Duodenal mucosa (tissue), 2 donors: Measurements from ENCODE around the gene KCNQ1.
A peak's percentile ranks its signal among the peaks of the same experiment; 100 is the strongest.

Source experiments
- H3K27ac ChIP-seq: one replicate; pipeline ENCODE4 v1.7.0; 2013; ENCODE audit warnings: low read depth, low read length
- H3K27me3 ChIP-seq, 2 donors: one replicate each; pipeline ENCODE4 v1.7.0; 2013; ENCODE audit warnings: low read length in 2 of 2, control low read depth in 1 of 2; ENCODE audit not compliant: insufficient read depth in 2 of 2, control insufficient read depth in 1 of 2
- H3K36me3 ChIP-seq, 2 donors: one replicate each; pipeline ENCODE4 v1.7.0; 2013; ENCODE audit warnings: low read length in 2 of 2, control low read depth in 1 of 2; ENCODE audit not compliant: insufficient read depth in 2 of 2, control insufficient read depth in 1 of 2
- H3K4me1 ChIP-seq, 2 donors: one replicate each; pipeline ENCODE4 v1.7.0; 2013; ENCODE audit warnings: low read length in 2 of 2, control low read depth in 1 of 2; ENCODE audit not compliant: insufficient read depth in 2 of 2, control insufficient read depth in 1 of 2
- H3K4me3 ChIP-seq, 2 donors: one replicate each; pipeline ENCODE4 v1.7.0; 2013; ENCODE audit warnings: low read length in 2 of 2, low read depth in 1 of 2
- H3K9ac ChIP-seq, 2 donors: one replicate each; pipeline ENCODE4 v1.7.0; 2013; ENCODE audit warnings: low read length in 2 of 2, low read depth in 1 of 2
- H3K9me3 ChIP-seq, 2 donors: one replicate each; pipeline ENCODE4 v1.7.0; 2013; ENCODE audit warnings: low read length in 2 of 2, control low read depth in 1 of 2; ENCODE audit not compliant: control insufficient read depth in 1 of 2

KCNQ1 gene

DNA sequence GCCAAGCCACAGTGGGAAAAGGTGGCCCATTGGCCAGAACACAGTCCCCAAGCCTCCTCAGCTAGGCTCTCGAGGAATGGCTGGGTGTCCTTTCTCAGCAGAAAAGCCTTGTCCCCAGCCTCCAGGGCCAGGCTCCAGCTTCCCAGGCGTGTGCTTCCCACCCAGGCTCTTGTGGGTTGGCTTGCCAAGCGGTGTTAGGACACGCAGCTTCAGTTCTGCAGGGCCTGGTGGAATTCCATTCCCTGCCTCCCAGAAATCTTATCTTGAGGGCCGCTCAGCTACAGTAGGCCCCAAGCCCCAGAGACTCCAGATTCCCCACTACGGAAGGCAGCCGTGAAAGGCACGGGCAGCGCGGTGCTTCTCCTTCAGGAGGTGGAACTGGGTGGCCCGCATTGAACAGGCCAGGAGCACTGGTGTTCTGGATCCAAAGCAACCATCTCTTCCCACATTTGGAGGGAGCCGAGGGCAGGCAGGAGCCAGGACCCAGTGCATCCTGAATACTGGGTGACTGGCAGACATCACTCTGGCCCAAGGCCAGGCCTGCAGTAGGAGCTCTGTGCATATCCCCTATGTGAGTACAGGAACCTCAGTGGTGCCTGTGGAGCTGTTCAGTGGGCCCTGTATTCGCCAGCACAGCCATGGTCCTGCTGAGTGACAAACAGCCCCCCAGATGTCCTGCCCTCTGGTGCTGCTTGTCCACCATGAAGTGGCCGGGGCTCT lies 271.7 kb downstream of the KCNQ1 start:
- no peak overlapping the region for H3K4me3 ChIP-seq
- H3K9me3 ChIP-seq = no peaks in the 10 kb centered on the region
- H3K36me3 ChIP-seq = no peaks in the 10 kb centered on the region
- H3K4me1 ChIP-seq = no peaks in the 10 kb centered on the region
- no peak overlapping the region for H3K27ac ChIP-seq
- no peak overlapping the region for H3K9ac ChIP-seq
- no peaks in the 10 kb centered on the region for H3K27me3 ChIP-seq

GRCh38 chr11:2717561-2718325 lies 272.9 kb downstream of the KCNQ1 start:
- no peak overlapping the region for H3K27ac ChIP-seq
- H3K4me1 ChIP-seq = no peaks in the 10 kb centered on the region
- H3K4me3 ChIP-seq = no peak overlapping the region
- no peak overlapping the region for H3K9ac ChIP-seq
- no peaks in the 10 kb centered on the region for H3K36me3 ChIP-seq
- H3K9me3 ChIP-seq = no peaks in the 10 kb centered on the region
- no peaks in the 10 kb centered on the region for H3K27me3 ChIP-seq

- Histone ChIP-seq H3K9me3 (no peaks in the 10 kb centered on the region), H3K27ac (no peak overlapping the region), H3K9ac (no peak overlapping the region), H3K4me1 (no peaks in the 10 kb centered on the region), H3K27me3 (no peaks in the 10 kb centered on the region), H3K4me3 (no peak overlapping the region), H3K36me3 (no peaks in the 10 kb centered on the region)
These were observed 274.1 kb downstream of the KCNQ1 start for GRCh38 chr11:2718817-2719438.

DNA sequence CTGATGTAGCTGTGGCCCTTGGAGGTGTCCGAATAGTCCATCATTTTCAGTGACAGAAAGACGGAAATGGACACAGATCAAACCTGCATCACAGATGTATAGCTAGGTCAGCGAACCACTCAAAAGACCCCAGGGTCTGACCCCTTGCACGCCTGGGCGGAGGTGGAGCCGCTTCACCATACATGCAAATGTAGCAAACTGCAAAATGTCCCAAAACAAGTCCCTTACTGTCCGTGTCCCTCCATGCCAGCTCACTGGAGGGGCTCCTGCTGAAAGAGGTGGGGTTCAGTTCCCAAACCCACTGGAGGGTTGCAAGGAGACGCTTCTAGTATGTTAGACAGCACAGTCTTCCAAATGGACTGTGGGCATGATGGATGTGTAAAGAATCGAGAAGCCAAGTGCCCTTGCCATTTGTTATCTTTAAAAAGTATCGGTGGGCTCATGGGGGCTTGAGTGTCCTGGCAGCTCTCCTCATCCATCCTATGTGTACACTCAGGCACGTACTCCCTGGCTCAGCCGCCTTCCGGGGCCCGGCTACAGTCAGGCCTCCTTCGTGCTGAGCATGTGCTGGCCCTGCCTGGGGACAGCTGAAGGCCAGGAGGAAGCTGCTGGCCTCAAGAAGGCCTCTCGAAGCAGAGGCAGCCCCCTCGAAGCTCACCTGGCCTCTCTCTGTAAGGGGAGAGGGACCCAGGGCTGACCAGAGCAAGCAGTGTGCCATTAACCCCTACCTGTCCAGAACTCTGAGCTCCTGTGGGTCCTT lies 275.2 kb downstream of the KCNQ1 start:
- Histone ChIP-seq H3K4me3 (no peak overlapping the region), H3K36me3 (peaks cover 0 to 3% of the 10 kb centered on the region in 2 donors), H3K9me3 (no peaks in the 10 kb centered on the region), H3K9ac (no peak overlapping the region), H3K4me1 (peaks cover 2 to 4% of the 10 kb centered on the region in 2 donors), H3K27me3 (no peaks in the 10 kb centered on the region), H3K27ac (no peak overlapping the region)

DNA sequence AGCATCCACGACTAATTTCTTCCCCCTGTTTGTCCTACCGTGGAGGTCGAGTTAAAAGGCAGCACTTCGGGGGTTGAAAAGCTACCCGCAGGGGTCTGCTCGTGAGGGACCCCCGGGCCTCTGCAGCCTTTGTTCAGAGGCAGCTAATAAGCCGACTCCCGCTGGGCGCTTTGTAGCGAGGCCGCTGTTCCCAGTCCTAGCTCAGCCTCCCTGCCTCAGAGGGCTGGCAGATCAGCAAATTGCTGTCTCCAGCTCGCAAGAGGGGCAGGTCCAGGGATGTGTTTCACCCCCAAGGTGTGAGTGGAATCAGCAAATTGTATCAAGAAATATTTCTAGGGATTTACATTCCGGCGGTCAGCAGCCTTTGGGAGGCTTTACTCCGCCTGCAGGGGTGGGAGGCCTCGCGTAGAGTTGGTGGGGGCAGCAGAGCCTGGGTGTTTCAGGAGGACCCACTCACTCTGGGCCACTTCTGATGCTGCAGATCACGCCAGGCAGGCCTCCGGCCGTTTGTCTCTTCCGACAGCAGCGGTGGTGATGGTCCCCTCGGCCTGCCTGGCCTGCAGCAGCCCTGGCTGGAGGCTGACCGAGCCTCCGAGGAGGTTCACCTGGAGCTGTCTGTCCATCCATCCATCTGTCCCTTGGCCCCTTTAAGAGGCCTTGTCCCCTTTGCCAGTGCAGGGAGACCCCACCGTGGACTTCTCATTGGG lies 276.6 kb downstream of the KCNQ1 start:
- Histone ChIP-seq H3K9me3 (no peaks in the 10 kb centered on the region), H3K4me1 (peaks cover 14 to 16% of the 10 kb centered on the region in 2 donors), H3K27me3 (no peaks in the 10 kb centered on the region), H3K36me3 (peaks cover 0 to 3% of the 10 kb centered on the region in 2 donors), H3K9ac (no peak overlapping the region), H3K4me3 (no peak overlapping the region), H3K27ac (no peak overlapping the region)

GRCh38 chr11:2722955-2723354 lies 278.1 kb downstream of the KCNQ1 start:
- Histone ChIP-seq H3K36me3 (peaks cover 0 to 3% of the 10 kb centered on the region in 2 donors), H3K27me3 (no peaks in the 10 kb centered on the region), H3K4me1 (peaks cover 17 to 20% of the 10 kb centered on the region in 2 donors), H3K9me3 (no peaks in the 10 kb centered on the region), H3K4me3 (no peak overlapping the region), H3K9ac (no peak overlapping the region), H3K27ac (no peak overlapping the region)

- no peak overlapping the region for H3K9ac ChIP-seq
- no peaks in the 10 kb centered on the region for H3K9me3 ChIP-seq
- peaks cover 28% of the 10 kb centered on the region in 2 donors for H3K4me1 ChIP-seq
- no peak overlapping the region for H3K4me3 ChIP-seq
- H3K27me3 ChIP-seq = no peaks in the 10 kb centered on the region
- H3K36me3 ChIP-seq = peaks cover 0 to 3% of the 10 kb centered on the region in 2 donors
- H3K27ac ChIP-seq = no peak overlapping the region
These were observed 279.3 kb downstream of the KCNQ1 start for GRCh38 chr11:2724104-2724503.

- peak overlapping the region in 1 of 2 donors; percentile 13 for H3K9ac ChIP-seq
- no peak overlapping the region for H3K27ac ChIP-seq
These were observed 280.0 kb downstream of the KCNQ1 start for GRCh38 chr11:2724653-2725367.

More at GRCh38 chr11:2724653-2725367, 280.0 kb downstream of the KCNQ1 start:
- H3K4me3 ChIP-seq = no peak overlapping the region
- peaks cover 0 to 3% of the 10 kb centered on the region in 2 donors for H3K36me3 ChIP-seq
- no peaks in the 10 kb centered on the region for H3K9me3 ChIP-seq
- no peaks in the 10 kb centered on the region for H3K27me3 ChIP-seq
- peaks cover 28 to 29% of the 10 kb centered on the region in 2 donors for H3K4me1 ChIP-seq
